Measurements from ENCODE around the gene CACNA1E.

- no peak for TF ChIP-seq EZH2 (IDR thresholded peaks at IDR 0.05; ENCODE audit: borderline replicate concordance)
- no peak for TF ChIP-seq CTCF (IDR thresholded peaks at IDR 0.05; ENCODE audit: poor library complexity)
These were observed 319.1 kb downstream of the CACNA1E start for GRCh38 chr1:181802466-181802865.

Measured in hepatocyte (in vitro differentiated cells).